Measurements from ENCODE around the gene ASAP2. TPM values are rescaled to one million over a fixed set of nuclear protein-coding genes. Genes with fewer than 3 reads are reported as not detected.
A peak's percentile ranks its signal among the peaks of the same experiment; 100 is the strongest.

ASAP2 gene
- total RNA-seq, 1 donor from 2014 or later = 60.7 TPM

DNA sequence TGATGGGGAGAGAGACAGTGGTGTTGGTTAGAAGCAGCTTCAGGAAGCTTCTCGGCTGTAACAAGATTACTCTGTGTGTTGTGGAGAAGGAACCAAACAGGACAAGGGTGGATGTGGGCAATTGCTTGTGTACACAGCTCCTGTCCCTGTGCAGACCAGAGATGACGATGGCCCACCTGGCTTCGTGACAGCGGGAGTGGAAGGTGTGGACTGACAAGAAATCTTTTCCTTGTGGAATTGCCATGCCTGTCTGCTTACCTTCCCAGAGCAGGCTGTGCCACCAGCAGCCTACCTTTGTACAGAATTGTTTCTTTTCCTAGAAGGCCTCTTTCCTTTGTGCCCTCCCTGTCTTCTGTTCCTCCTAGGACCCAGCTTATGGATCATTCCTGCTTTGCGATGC, 122.9 kb downstream of the ASAP2 start:
- Mint-ChIP-seq H3K4me1 (ENCODE audit: low read depth) (peaks cover 57% of the 10 kb centered on the region), H3K4me3 (ENCODE audit: unreplicated experiment) (no peak overlapping the region), H3K9me3 (ENCODE audit: low read depth) (no peaks in the 10 kb centered on the region), H3K36me3 (ENCODE audit: low read depth) (peaks cover 24% of the 10 kb centered on the region), H3K27me3 (ENCODE audit: low read depth) (no peaks in the 10 kb centered on the region), H3K27ac (ENCODE audit: unreplicated experiment) (peak overlapping the region; percentile 23)
- DNase-seq (ENCODE audit: low spot score) = no peak
- TF ChIP-seq CTCF (IDR thresholded peaks at IDR 0.05) = no peak

GRCh38 chr2:9330612-9331270, 124.1 kb downstream of the ASAP2 start:
- TF ChIP-seq CTCF (IDR thresholded peaks at IDR 0.05) = no peak
- Mint-ChIP-seq H3K27ac (ENCODE audit: unreplicated experiment) (no peak overlapping the region), H3K36me3 (ENCODE audit: low read depth) (peaks cover 23% of the 10 kb centered on the region), H3K9me3 (ENCODE audit: low read depth) (no peaks in the 10 kb centered on the region), H3K4me3 (ENCODE audit: unreplicated experiment) (no peak overlapping the region), H3K4me1 (ENCODE audit: low read depth) (peaks cover 56% of the 10 kb centered on the region), H3K27me3 (ENCODE audit: low read depth) (no peaks in the 10 kb centered on the region)
- no peak for DNase-seq (ENCODE audit: low spot score)

- H3K9me3 Mint-ChIP-seq (ENCODE audit: low read depth) = no peaks in the 10 kb centered on the region
- no peak for DNase-seq (ENCODE audit: low spot score)
- H3K27me3 Mint-ChIP-seq (ENCODE audit: low read depth) = no peaks in the 10 kb centered on the region
- H3K4me3 Mint-ChIP-seq (ENCODE audit: unreplicated experiment) = no peak overlapping the region
- no peak for TF ChIP-seq CTCF (IDR thresholded peaks at IDR 0.05)
- H3K36me3 Mint-ChIP-seq (ENCODE audit: low read depth) = peaks cover 27% of the 10 kb centered on the region
- H3K27ac Mint-ChIP-seq (ENCODE audit: unreplicated experiment) = no peak overlapping the region
- peaks cover 58% of the 10 kb centered on the region for H3K4me1 Mint-ChIP-seq (ENCODE audit: low read depth)
Observed at GRCh38 chr2:9331704-9332103, 125.1 kb downstream of the ASAP2 start.

- Mint-ChIP-seq H3K27me3 (ENCODE audit: low read depth) (no peaks in the 10 kb centered on the region), H3K9me3 (ENCODE audit: low read depth) (no peaks in the 10 kb centered on the region), H3K36me3 (ENCODE audit: low read depth) (peaks cover 27% of the 10 kb centered on the region), H3K4me3 (ENCODE audit: unreplicated experiment) (no peak overlapping the region), H3K27ac (ENCODE audit: unreplicated experiment) (no peak overlapping the region), H3K4me1 (ENCODE audit: low read depth) (peaks cover 58% of the 10 kb centered on the region)
- no peak for DNase-seq (ENCODE audit: low spot score)
- no peak for TF ChIP-seq CTCF (IDR thresholded peaks at IDR 0.05)
Observed at GRCh38 chr2:9332136-9332852, 125.7 kb downstream of the ASAP2 start.

DNA sequence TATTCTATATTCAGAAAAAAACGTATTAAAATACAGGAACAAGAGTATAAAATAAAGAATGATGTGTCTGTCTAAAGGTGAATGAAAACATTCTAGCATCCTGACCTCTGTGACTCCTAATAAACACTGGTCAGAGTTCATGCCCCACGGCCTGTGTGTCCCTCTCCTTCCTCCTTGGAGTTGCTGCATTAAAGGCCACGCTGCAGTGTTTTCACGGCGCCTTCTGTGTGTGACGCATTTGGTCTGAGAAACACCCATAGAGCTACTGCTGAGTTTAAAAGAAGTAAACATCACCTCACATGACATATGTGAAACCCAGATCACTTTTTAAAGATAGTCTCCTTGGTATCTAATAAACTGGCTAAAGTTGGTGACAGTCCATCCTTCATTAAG, 126.2 kb downstream of the ASAP2 start:
- H3K9me3 Mint-ChIP-seq (ENCODE audit: low read depth) = no peaks in the 10 kb centered on the region
- no peak overlapping the region for H3K4me3 Mint-ChIP-seq (ENCODE audit: unreplicated experiment)
- no peak for DNase-seq (ENCODE audit: low spot score)
- H3K27ac Mint-ChIP-seq (ENCODE audit: unreplicated experiment) = no peak overlapping the region
- H3K4me1 Mint-ChIP-seq (ENCODE audit: low read depth) = peaks cover 58% of the 10 kb centered on the region
- TF ChIP-seq CTCF (IDR thresholded peaks at IDR 0.05) = no peak
- H3K27me3 Mint-ChIP-seq (ENCODE audit: low read depth) = no peaks in the 10 kb centered on the region
- H3K36me3 Mint-ChIP-seq (ENCODE audit: low read depth) = peaks cover 27% of the 10 kb centered on the region

All from chondrocyte (in vitro differentiated cells).